Tibial nerve (tissue), 4 donors: ENCODE results near the gene ANKRD23. TPM values are rescaled to one million over a fixed set of nuclear protein-coding genes. Genes with fewer than 3 reads are reported as not detected.

Experiments
- DNase-seq, 2 donors: peaks; one replicate each; pipeline ENCODE4 v3.0.0-alpha.2; 2019; ENCODE audit warnings: low spot score in 2 of 2
- H3K27ac ChIP-seq, 4 donors: fragments of 200-600 bp; sonication (generic) in 3 of 4; one replicate each; pipeline ENCODE4 v1.5.1; 2017 to 2019; ENCODE audit warnings: mild to moderate bottlenecking in 1 of 4
- H3K27me3 ChIP-seq, 2 donors: fragments of 200-600 bp; sonication (generic) in 1 of 2; one replicate each; pipeline versions ENCODE4 v1.5.1 to v1.6.0; 2017 to 2019
- H3K36me3 ChIP-seq, 3 donors: fragments of 200-600 bp; sonication (generic); one replicate each; pipeline ENCODE4 v1.5.1; 2018 to 2019
- H3K4me1 ChIP-seq, 4 donors: fragments of 200-600 bp; sonication (generic) in 3 of 4; one replicate each; pipeline ENCODE4 v1.5.1; 2017 to 2019
- H3K4me3 ChIP-seq, 4 donors: fragments of 200-600 bp; sonication (generic) in 3 of 4; one replicate each; pipeline ENCODE4 v1.5.1; 2017 to 2019; ENCODE audit warnings: mild to moderate bottlenecking in 1 of 4, moderate library complexity in 1 of 4
- H3K9me3 ChIP-seq, 4 donors: fragments of 200-600 bp; sonication (generic) in 3 of 4; one replicate each; pipeline ENCODE4 v1.5.1; 2017 to 2019
- EP300 ChIP-seq, 2 donors: sonication (generic); formaldehyde crosslinking; IDR thresholded peaks; one replicate each; pipeline ENCODE4 v1.6.1; 2017; ENCODE audit warnings: antibody characterized with exemption in 2 of 2, mild to moderate bottlenecking in 1 of 2
- POLR2A ChIP-seq, 2 donors: fragments of 450-650 bp; IDR thresholded peaks; one replicate each; pipeline ENCODE4 v1.6.1; 2017; ENCODE audit warnings: antibody characterized with exemption in 2 of 2, mild to moderate bottlenecking in 2 of 2, moderate library complexity in 2 of 2
- WGBS, 2 donors: methylation state at CpG; one replicate each; pipeline ENCODE4 v1.1.5; 2018; 5-methylcytosine and 5-hydroxymethylcytosine counted together
- total RNA-seq, 4 donors: library from RNA; depleted of rRNA; stranded (reverse); fragments of >200 nt; gene quantifications; one replicate each; pipeline ENCODE4 v1.1.0, GENCODE V29; 2016
- TF ChIP-seq, protein P1 (sequence below), 5 experiments: fragments of 200-600 bp in 3 of 5; fragments of 450-650 bp in 2 of 5; sonication (generic) in 3 of 5; IDR thresholded peaks; one replicate each; pipeline ENCODE4 v1.5.1; 2016 to 2019; ENCODE audit warnings: antibody characterized with exemption in 5 of 5, mild to moderate bottlenecking in 3 of 5, moderate library complexity in 2 of 5

The ANKRD23 gene
- total RNA-seq, 4 donors from 2014 or later, result 6.1 to 23.1 (median 11.2) TPM

DNA sequence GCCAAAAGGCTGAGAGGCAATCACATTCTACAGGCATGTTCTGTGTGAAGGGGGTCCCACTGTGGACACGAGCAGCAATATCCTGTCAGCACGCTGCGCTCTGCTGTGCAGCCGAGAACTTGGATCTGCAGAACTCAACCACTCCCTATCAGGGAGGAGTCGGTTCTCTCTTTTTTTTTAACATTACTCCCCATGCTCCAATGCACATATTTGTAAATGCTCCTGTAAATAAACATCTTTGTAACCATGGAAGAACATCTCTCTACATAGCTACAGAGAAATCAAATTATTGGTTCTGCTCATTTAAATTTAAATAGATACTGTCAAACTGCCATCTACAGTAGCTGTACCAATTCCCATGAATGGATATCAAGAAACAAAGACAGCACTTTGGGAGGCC lies 3.0 kb upstream of the ANKRD23 start:
- no peaks in the 10 kb centered on the region for H3K4me1 ChIP-seq
- H3K9me3 ChIP-seq, result no peaks in the 10 kb centered on the region
- no peak overlapping the region for H3K4me3 ChIP-seq
- no peak overlapping the region for H3K27ac ChIP-seq
- WGBS, 2 donors, result 91 to 98% methylated on average over 5 of the region's 5 CpGs
- no peak for DNase-seq
- H3K27me3 ChIP-seq, result no peaks in the 10 kb centered on the region
- TF ChIP-seq POLR2A (IDR thresholded peaks at IDR 0.05) (no peak), EP300 (IDR thresholded peaks at IDR 0.05) (no peak)
- TF ChIP-seq, protein P1, sequence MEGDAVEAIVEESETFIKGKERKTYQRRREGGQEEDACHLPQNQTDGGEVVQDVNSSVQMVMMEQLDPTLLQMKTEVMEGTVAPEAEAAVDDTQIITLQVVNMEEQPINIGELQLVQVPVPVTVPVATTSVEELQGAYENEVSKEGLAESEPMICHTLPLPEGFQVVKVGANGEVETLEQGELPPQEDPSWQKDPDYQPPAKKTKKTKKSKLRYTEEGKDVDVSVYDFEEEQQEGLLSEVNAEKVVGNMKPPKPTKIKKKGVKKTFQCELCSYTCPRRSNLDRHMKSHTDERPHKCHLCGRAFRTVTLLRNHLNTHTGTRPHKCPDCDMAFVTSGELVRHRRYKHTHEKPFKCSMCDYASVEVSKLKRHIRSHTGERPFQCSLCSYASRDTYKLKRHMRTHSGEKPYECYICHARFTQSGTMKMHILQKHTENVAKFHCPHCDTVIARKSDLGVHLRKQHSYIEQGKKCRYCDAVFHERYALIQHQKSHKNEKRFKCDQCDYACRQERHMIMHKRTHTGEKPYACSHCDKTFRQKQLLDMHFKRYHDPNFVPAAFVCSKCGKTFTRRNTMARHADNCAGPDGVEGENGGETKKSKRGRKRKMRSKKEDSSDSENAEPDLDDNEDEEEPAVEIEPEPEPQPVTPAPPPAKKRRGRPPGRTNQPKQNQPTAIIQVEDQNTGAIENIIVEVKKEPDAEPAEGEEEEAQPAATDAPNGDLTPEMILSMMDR (IDR thresholded peaks at IDR 0.05), result no peak
- peaks cover 0 to 76% (median 8%) of the 10 kb centered on the region in 3 donors for H3K36me3 ChIP-seq

DNA sequence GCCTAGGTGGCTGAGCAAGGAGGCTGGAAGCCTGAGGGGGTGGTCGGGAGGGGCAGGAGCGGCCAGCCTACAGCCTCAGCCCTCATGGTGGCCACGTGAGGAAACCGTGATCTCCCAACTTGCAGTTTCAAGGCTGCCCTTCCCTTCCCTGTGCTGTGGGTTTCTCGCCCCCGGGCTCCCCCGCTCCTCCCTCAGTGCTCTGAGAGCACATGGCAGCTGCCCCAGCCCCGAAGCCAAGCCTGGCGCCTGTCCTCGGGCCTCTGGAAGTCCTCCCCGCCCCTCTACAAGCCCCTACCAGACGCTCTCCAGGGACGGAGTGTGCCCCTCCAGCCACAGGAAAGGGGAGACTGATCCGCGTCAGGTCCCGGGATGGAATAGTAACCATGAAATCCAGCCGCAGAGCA lies 586 bp upstream of the ANKRD23 start:
- H3K4me3 ChIP-seq, result no peak overlapping the region
- 74 to 75% methylated on average over 16 to 17 of the region's 17 CpGs for WGBS, 2 donors

GRCh38 chr2:96842600-96842999 lies 1.2 kb downstream of the ANKRD23 start:
- peaks cover 0 to 13% (median 3%) of the 10 kb centered on the region in 4 donors for H3K4me1 ChIP-seq
- TF ChIP-seq POLR2A (IDR thresholded peaks at IDR 0.05), result no peak
- no peak for TF ChIP-seq EP300 (IDR thresholded peaks at IDR 0.05)
- TF ChIP-seq, protein P1 (IDR thresholded peaks at IDR 0.05), result no peak
- H3K27me3 ChIP-seq, result no peaks in the 10 kb centered on the region
- H3K9me3 ChIP-seq, result no peaks in the 10 kb centered on the region
- no peak overlapping the region for H3K4me3 ChIP-seq
- 65 to 72% methylated on average over 6 to 7 of the region's 7 CpGs for WGBS, 2 donors
- peak overlapping the region in 1 of 4 donors; percentile 24 for H3K27ac ChIP-seq
- peaks cover 0 to 70% (median 0%) of the 10 kb centered on the region in 3 donors for H3K36me3 ChIP-seq
- no peak for DNase-seq

More for the DNA sequence above, 586 bp upstream of the ANKRD23 start:
- TF ChIP-seq EP300 (IDR thresholded peaks at IDR 0.05) (no peak), POLR2A (IDR thresholded peaks at IDR 0.05) (no peak)
- TF ChIP-seq, protein P1 (IDR thresholded peaks at IDR 0.05), result no peak
- Histone ChIP-seq H3K27me3 (no peaks in the 10 kb centered on the region), H3K27ac (no peak overlapping the region), H3K4me1 (peaks cover 0 to 7% (median 2%) of the 10 kb centered on the region in 4 donors), H3K36me3 (peaks cover 0 to 70% (median under 1%) of the 10 kb centered on the region in 3 donors), H3K9me3 (no peaks in the 10 kb centered on the region)
- no peak for DNase-seq

DNA sequence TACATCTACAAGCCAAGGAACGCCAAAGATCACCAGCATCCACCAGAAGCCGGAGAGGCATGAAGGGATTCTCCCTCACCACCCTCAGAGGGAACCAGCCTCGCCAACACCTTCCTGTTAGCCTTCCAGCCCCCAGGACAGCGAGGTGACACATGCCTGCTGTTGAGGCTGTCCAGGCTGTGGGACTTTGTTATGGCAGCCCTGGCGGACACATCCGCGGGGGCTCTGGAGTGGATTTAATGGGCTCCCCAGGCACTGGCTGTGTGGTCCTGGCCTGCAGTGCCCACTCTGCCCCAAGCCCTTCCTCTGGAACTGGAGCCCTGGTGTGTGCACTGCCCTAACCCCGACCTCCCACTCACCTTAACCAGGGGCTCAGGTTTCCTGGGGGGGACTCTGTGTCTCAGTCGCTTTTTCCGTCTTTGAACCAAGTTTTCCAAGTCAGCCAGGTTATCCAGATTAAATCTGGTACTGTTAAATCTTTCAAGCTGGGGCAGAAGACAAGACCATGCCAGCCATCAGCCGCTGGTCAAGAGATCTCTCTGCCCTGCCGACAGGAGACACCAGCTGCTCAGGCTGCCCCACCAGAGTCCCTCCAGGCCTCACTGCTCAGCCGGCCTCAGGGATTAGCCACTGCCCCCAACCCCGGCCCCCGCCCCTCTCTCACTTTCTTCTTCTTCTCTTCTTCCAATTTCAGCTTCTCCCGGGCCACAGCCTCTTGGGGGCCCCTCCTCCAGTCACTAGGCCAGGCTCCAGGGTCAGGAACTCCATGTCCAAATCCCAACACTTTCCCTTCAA lies 1.9 kb downstream of the ANKRD23 start:
- 80% methylated on average over 16 of the region's 16 CpGs for WGBS, 2 donors
- TF ChIP-seq, protein P1 (IDR thresholded peaks at IDR 0.05), result no peak
- TF ChIP-seq EP300 (IDR thresholded peaks at IDR 0.05), result no peak
- DNase-seq, result no peak

More for the DNA sequence above, 1.9 kb downstream of the ANKRD23 start:
- Histone ChIP-seq H3K4me3 (no peak overlapping the region), H3K27me3 (no peaks in the 10 kb centered on the region), H3K36me3 (peaks cover 0 to 72% (median 0%) of the 10 kb centered on the region in 3 donors), H3K9me3 (no peaks in the 10 kb centered on the region), H3K27ac (peak overlapping the region in 1 of 4 donors; percentile 24), H3K4me1 (peaks cover 0 to 13% (median 3%) of the 10 kb centered on the region in 4 donors)
